ENCODE results near the gene DZANK1.
"Not testable (repeated sequence)": the region's sequence is repeated elsewhere in the genome, so short reads cannot be mapped to it uniquely, and the experiment has no call there.

The DZANK1 gene

GRCh38 chr20:18375551-18375950, 91.3 kb downstream of the DZANK1 start:
- not testable (repeated sequence) for DNase-seq (ENCODE audit: low spot score)

GRCh38 chr20:18372296-18372695, 94.5 kb downstream of the DZANK1 start:
- DNase-seq (ENCODE audit: low spot score) = no peak

GRCh38 chr20:18364768-18365167, 102.1 kb downstream of the DZANK1 start:
- no peak for DNase-seq (ENCODE audit: low spot score)

- no peak for DNase-seq (ENCODE audit: low spot score)
Observed at GRCh38 chr20:18363708-18364107, 103.1 kb downstream of the DZANK1 start.

GRCh38 chr20:18362916-18363315, 103.9 kb downstream of the DZANK1 start:
- DNase-seq (ENCODE audit: low spot score) = no peak

- DNase-seq (ENCODE audit: low spot score) = no peak
Observed at GRCh38 chr20:18361678-18362077, 105.2 kb downstream of the DZANK1 start.

GRCh38 chr20:18360635-18361034, 106.2 kb downstream of the DZANK1 start:
- no peak for DNase-seq (ENCODE audit: low spot score)

- no peak for DNase-seq (ENCODE audit: low spot score)
Observed at GRCh38 chr20:18359854-18360253, 107.0 kb downstream of the DZANK1 start.

- DNase-seq (ENCODE audit: low spot score) = not testable (repeated sequence)
Observed at GRCh38 chr20:18349749-18350148, 117.1 kb downstream of the DZANK1 start.

Measured in HuH-7.5 (cell line).